ENCODE measurements around the gene BTBD17. TPM values are rescaled to one million over a fixed set of nuclear protein-coding genes. Genes with fewer than 3 reads are reported as not detected.

The BTBD17 gene
- total and polyA plus RNA-seq, 2 experiments from 2014 or later, result 0.39 to 1.3 TPM

GRCh38 chr17:74334393-74335039 lies 27.2 kb downstream of the BTBD17 start:
- Histone ChIP-seq H3K9me2 (replicated peaks; ENCODE audit: insufficient read depth) (no peaks in the 10 kb centered on the region), H3K27ac (no peak overlapping the region), H3K4me2 (no peak overlapping the region), H4K20me1 (ENCODE audit: insufficient read depth, poor library complexity, severe bottlenecking) (no peaks in the 10 kb centered on the region), H3K36me3 (replicated peaks; ENCODE audit: insufficient read depth, low read depth) (no peaks in the 10 kb centered on the region), H3K27me3 (peaks cover 3% of the 10 kb centered on the region), H3K9me3 (ENCODE audit: low read depth) (no peaks in the 10 kb centered on the region), H3K4me3 (no peak overlapping the region), H3K79me2 (no peaks in the 10 kb centered on the region), H2AFZ (no peak overlapping the region), H3K4me1 (ENCODE audit: insufficient read depth) (no peaks in the 10 kb centered on the region)
- 80% methylated on average over 2 of the region's 2 CpGs for WGBS (ENCODE audit: low lambda C conversion rate, missing lambda C conversion rate)
- DNase-seq (ENCODE audit: low spot score), result no peak
- TF ChIP-seq EZH2phosphoT487 (IDR thresholded peaks at IDR 0.05; ENCODE audit: low read depth, severe bottlenecking, unreplicated experiment), result no peak
- no peak for TF ChIP-seq EZH2 (IDR thresholded peaks at IDR 0.05; ENCODE audit: borderline replicate concordance)
- no peak for TF ChIP-seq CTCF (IDR thresholded peaks at IDR 0.05; ENCODE audit: poor library complexity)

GRCh38 chr17:74332763-74333283 lies 28.8 kb downstream of the BTBD17 start:
- Histone ChIP-seq H3K9me3 (ENCODE audit: low read depth) (no peaks in the 10 kb centered on the region), H3K9me2 (replicated peaks; ENCODE audit: insufficient read depth) (no peaks in the 10 kb centered on the region), H2AFZ (no peak overlapping the region), H3K4me1 (ENCODE audit: insufficient read depth) (no peaks in the 10 kb centered on the region), H3K4me3 (no peak overlapping the region), H3K79me2 (no peaks in the 10 kb centered on the region), H3K27me3 (peaks cover 5% of the 10 kb centered on the region), H3K4me2 (no peak overlapping the region), H4K20me1 (ENCODE audit: insufficient read depth, poor library complexity, severe bottlenecking) (no peaks in the 10 kb centered on the region), H3K27ac (no peak overlapping the region), H3K36me3 (replicated peaks; ENCODE audit: insufficient read depth, low read depth) (no peaks in the 10 kb centered on the region)
- DNase-seq (ENCODE audit: low spot score), result peak; percentile 48
- 27% methylated on average over 11 of the region's 11 CpGs for WGBS (ENCODE audit: low lambda C conversion rate, missing lambda C conversion rate)
- TF ChIP-seq CTCF (IDR thresholded peaks at IDR 0.05; ENCODE audit: poor library complexity) (no peak), EZH2 (IDR thresholded peaks at IDR 0.05; ENCODE audit: borderline replicate concordance) (no peak), EZH2phosphoT487 (IDR thresholded peaks at IDR 0.05; ENCODE audit: low read depth, severe bottlenecking, unreplicated experiment) (no peak)

GRCh38 chr17:74332017-74332650 lies 29.5 kb downstream of the BTBD17 start:
- H3K9me2 ChIP-seq (replicated peaks; ENCODE audit: insufficient read depth), result no peaks in the 10 kb centered on the region
- no peak overlapping the region for H3K27ac ChIP-seq
- DNase-seq (ENCODE audit: low spot score), result no peak
- H4K20me1 ChIP-seq (ENCODE audit: insufficient read depth, poor library complexity, severe bottlenecking), result no peaks in the 10 kb centered on the region
- H3K9me3 ChIP-seq (ENCODE audit: low read depth), result no peaks in the 10 kb centered on the region
- whole genome bisulfite sequencing (ENCODE audit: low lambda C conversion rate, missing lambda C conversion rate), result 54% methylated on average over 7 of the region's 7 CpGs
- TF ChIP-seq CTCF (IDR thresholded peaks at IDR 0.05; ENCODE audit: poor library complexity) (no peak), EZH2phosphoT487 (IDR thresholded peaks at IDR 0.05; ENCODE audit: low read depth, severe bottlenecking, unreplicated experiment) (no peak), EZH2 (IDR thresholded peaks at IDR 0.05; ENCODE audit: borderline replicate concordance) (no peak)
- no peak overlapping the region for H2AFZ ChIP-seq
- no peak overlapping the region for H3K4me3 ChIP-seq
- no peaks in the 10 kb centered on the region for H3K36me3 ChIP-seq (replicated peaks; ENCODE audit: insufficient read depth, low read depth)
- H3K4me2 ChIP-seq, result no peak overlapping the region
- no peaks in the 10 kb centered on the region for H3K79me2 ChIP-seq
- H3K27me3 ChIP-seq, result peaks cover 8% of the 10 kb centered on the region
- no peaks in the 10 kb centered on the region for H3K4me1 ChIP-seq (ENCODE audit: insufficient read depth)
